ENCODE measurements around the gene MAGOH. TPM values are rescaled to one million over a fixed set of nuclear protein-coding genes. Genes with fewer than 3 reads are reported as not detected.

MAGOH gene
- total and polyA plus RNA-seq, 2 donors (not counting 3 experiments of a cell fraction or from before 2014, with no cell fraction given): 25.9 to 60.1 TPM

GRCh38 chr1:53180226-53180625 is 58.1 kb downstream of the MAGOH start:
- no peaks in the 10 kb centered on the region for H4K20me1 ChIP-seq (replicated peaks; ENCODE audit: control insufficient read depth, extremely low read depth, insufficient read depth, low read length)

More at GRCh38 chr1:53180226-53180625, 58.1 kb downstream of the MAGOH start:
- DNase-seq (ENCODE audit: low read depth, low spot score) (no peak), FAIRE-seq (no peak)
- no TSS peak for BruUV-seq (replicated peaks)
- intact Hi-C loops (cut with micrococcal nuclease): loop anchor here (5.0 kb wide), 1 partner anchor 258 kb away; the partner anchor contains the start of gene ECHDC2
- no peaks in the 10 kb centered on the region for H3K9me3 ChIP-seq (replicated peaks; ENCODE audit: control insufficient read depth, insufficient read depth, low read length)
- no peaks in the 10 kb centered on the region for H3K9me1 ChIP-seq (replicated peaks; ENCODE audit: control insufficient read depth, extremely low read depth, insufficient read depth, low read length)
- H3K79me2 ChIP-seq (ENCODE audit: control insufficient read depth, insufficient read depth, low read length): no peaks in the 10 kb centered on the region
- no peaks in the 10 kb centered on the region for H3K4me1 ChIP-seq (ENCODE audit: control insufficient read depth, extremely low read depth, insufficient read depth, low read length)
- H3K36me3 ChIP-seq (ENCODE audit: control insufficient read depth in 2 of 2, extremely low read depth in 1 of 2, insufficient read depth in 2 of 2, low read length in 2 of 2): no peaks in the 10 kb centered on the region
- H3K4me2 ChIP-seq (ENCODE audit: insufficient read depth, low read length): no peak overlapping the region
- no peak overlapping the region for H3K4me3 ChIP-seq (replicated peaks in 1 of 3; ENCODE audit: insufficient read depth in 1 of 3, low read depth in 1 of 3, low read length in 3 of 3)
- ChIA-PET POLR2A (no interaction called here), CTCF (interaction anchor here (0.6 to 5.1 kb wide), 10 partner anchors 8 to 1674 kb away, joined by 3 to 46 read pairs (median 6); partner anchors contain the start of genes SCP2 and ZYG11A)
- no peak overlapping the region for H3K27ac ChIP-seq (ENCODE audit: insufficient read depth, low read depth, low read length)
- TF ChIP-seq CTCF (IDR thresholded peaks at IDR 0.05; ENCODE audit: extremely low read depth in 1 of 2, insufficient read depth in 1 of 2, low read depth in 1 of 2, low read length in 2 of 2): no peak
- TF ChIP-seq JUN (IDR thresholded peaks at IDR 0.05; ENCODE audit: borderline replicate concordance, insufficient read depth, insufficient read length, low read depth): no peak
- TF ChIP-seq MYC (IDR thresholded peaks at IDR 0.05; ENCODE audit: low read depth, low read length): no peak
- TF ChIP-seq EZH2 (IDR thresholded peaks at IDR 0.05; ENCODE audit: borderline replicate concordance, low read depth, low read length, severe bottlenecking): no peak
- TF ChIP-seq POLR2A (IDR thresholded peaks at IDR 0.05; ENCODE audit: low read depth, low read length): no peak
- no peak for TF ChIP-seq MAX (IDR thresholded peaks at IDR 0.05; ENCODE audit: insufficient read depth, insufficient read length)
- TF ChIP-seq GATA2 (IDR thresholded peaks at IDR 0.05; ENCODE audit: insufficient read depth, insufficient read length, low read depth, low read length): no peak
- TF ChIP-seq FOS (IDR thresholded peaks at IDR 0.05; ENCODE audit: borderline replicate concordance, insufficient read depth, low read length): no peak
- TF ChIP-seq POLR2AphosphoS5 (IDR thresholded peaks at IDR 0.05; ENCODE audit: insufficient read depth, low read depth, low read length): no peak
- no peak overlapping the region for H2AFZ ChIP-seq (ENCODE audit: low read depth, low read length)
- peaks cover 0 to 10% of the 10 kb centered on the region in 2 experiments for H3K27me3 ChIP-seq (ENCODE audit: control insufficient read depth in 2 of 2, insufficient read depth in 2 of 2, low read length in 2 of 2)
- H3K9ac ChIP-seq (replicated peaks; ENCODE audit: extremely low read depth, insufficient read depth, low read length): no peak overlapping the region
- dilution Hi-C loops (cut with MboI; ENCODE audit: extremely low pct_ligation_motif_present, low sequenced_read_pairs): no loop called here

Other genes with a start within 250 kb of the MAGOH start
- 1.5 and 2.0 TPM in 2 replicates for gene PODN, start 176.3 kb downstream of the MAGOH start, total RNA-seq
- 1.3 and 1.4 TPM in 2 replicates for gene PODN, start 176.3 kb downstream of the MAGOH start, polyA plus RNA-seq
- not detected in 2 replicates for gene SLC1A7, start 95.9 kb downstream of the MAGOH start, total RNA-seq
- gene SLC1A7, start 95.9 kb downstream of the MAGOH start, polyA plus RNA-seq: not detected in 2 replicates
- gene CPT2, start 41.7 kb downstream of the MAGOH start, total RNA-seq: 10.4 and 11.6 TPM in 2 replicates
- 10.6 and 11.5 TPM in 2 replicates for gene CPT2, start 41.7 kb downstream of the MAGOH start, polyA plus RNA-seq
- 58.7 and 60.1 TPM in 2 replicates for gene CZIB, start 17.9 kb downstream of the MAGOH start, total RNA-seq
- 62.8 and 65.9 TPM in 2 replicates for gene CZIB, start 17.9 kb downstream of the MAGOH start, polyA plus RNA-seq
- gene LRP8, start 89.6 kb upstream of the MAGOH start, total RNA-seq: 57.1 and 62.2 TPM in 2 replicates
- gene LRP8, start 89.6 kb upstream of the MAGOH start, polyA plus RNA-seq: 32.7 and 40.9 TPM in 2 replicates
- not detected in 2 replicates for gene DMRTB1, start 220.9 kb upstream of the MAGOH start, total RNA-seq
- gene DMRTB1, start 220.9 kb upstream of the MAGOH start, polyA plus RNA-seq: not detected in 2 replicates